Mucosa of stomach (tissue), 1 donor: Measurements from ENCODE around the gene BRIX1.

Source experiments
- H3K27me3 ChIP-seq: one replicate; pipeline ENCODE4 v1.7.0; 2013; ENCODE audit warnings: mild to moderate bottlenecking, low read length; ENCODE audit not compliant: control insufficient read depth, insufficient read depth
- H3K36me3 ChIP-seq: one replicate; pipeline ENCODE4 v1.7.0; 2013; ENCODE audit warnings: low read length; ENCODE audit not compliant: control insufficient read depth, insufficient read depth
- H3K4me1 ChIP-seq: one replicate; pipeline ENCODE4 v1.7.0; 2013; ENCODE audit warnings: mild to moderate bottlenecking, low read length; ENCODE audit not compliant: control insufficient read depth, insufficient read depth
- H3K4me3 ChIP-seq: one replicate; pipeline ENCODE4 v1.7.0; 2013; ENCODE audit warnings: low read length
- H3K9ac ChIP-seq: one replicate; pipeline ENCODE4 v1.7.0; 2013; ENCODE audit warnings: mild to moderate bottlenecking, low read length, moderate library complexity
- H3K9me3 ChIP-seq: one replicate; pipeline ENCODE4 v1.7.0; 2013; ENCODE audit warnings: mild to moderate bottlenecking, low read length, moderate library complexity; ENCODE audit not compliant: control insufficient read depth
- donor health status: Pancreatic carcinoma.

The BRIX1 gene, protein sequence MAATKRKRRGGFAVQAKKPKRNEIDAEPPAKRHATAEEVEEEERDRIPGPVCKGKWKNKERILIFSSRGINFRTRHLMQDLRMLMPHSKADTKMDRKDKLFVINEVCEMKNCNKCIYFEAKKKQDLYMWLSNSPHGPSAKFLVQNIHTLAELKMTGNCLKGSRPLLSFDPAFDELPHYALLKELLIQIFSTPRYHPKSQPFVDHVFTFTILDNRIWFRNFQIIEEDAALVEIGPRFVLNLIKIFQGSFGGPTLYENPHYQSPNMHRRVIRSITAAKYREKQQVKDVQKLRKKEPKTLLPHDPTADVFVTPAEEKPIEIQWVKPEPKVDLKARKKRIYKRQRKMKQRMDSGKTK

DNA sequence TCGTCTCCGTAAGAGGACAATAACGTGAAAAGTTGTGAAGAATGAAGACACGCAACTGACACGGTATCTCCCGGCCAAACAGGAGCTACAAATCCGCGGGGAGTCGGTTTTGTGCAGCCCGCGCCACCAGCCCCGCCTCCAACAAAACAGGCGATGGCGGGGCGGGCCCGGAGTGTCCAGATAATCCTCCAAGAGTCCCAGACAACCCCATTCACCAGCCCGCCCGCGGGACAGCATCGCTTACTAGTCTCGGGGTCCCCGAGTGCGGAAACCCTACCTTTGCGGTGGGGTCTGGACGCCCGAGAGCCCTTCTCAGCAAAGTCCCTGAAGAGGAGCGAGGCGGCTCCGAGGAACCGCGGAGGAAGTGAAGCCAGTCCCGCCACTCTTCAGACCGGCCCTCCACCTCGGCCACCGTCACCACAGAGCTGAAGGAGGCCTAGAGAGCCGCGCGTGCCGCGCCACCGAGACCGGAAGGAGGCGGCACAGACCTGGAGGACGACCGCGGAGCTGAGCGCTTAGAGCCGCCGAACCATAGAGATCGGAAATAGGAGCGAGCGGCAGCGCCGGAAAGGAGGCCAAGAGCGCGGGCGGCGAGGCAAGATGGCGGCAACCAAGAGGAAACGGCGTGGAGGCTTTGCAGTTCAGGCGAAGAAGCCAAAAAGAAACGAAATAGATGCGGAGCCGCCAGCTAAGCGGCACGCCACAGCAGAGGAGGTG, at the start of gene BRIX1, which contains the start of gene RAD1:
TSS of gene BRIX1 (plus strand) at position 573 of the 717 bp plus-strand sequence. CDS start at position 601, 28 bp downstream.
TSS of gene RAD1 (minus strand) at position 366 of the 717 bp plus-strand sequence. CDS start 612 bp downstream, outside the sequence.
- Histone ChIP-seq H3K4me1 (no peaks in the 10 kb centered on the region), H3K9ac (peak within 1 kb of the TSS; percentile 83), H3K9me3 (no peaks in the 10 kb centered on the region), H3K36me3 (peaks cover 4% of the 10 kb centered on the region), H3K4me3 (peak within 1 kb of the TSS; percentile 80), H3K27me3 (no peaks in the 10 kb centered on the region)

DNA sequence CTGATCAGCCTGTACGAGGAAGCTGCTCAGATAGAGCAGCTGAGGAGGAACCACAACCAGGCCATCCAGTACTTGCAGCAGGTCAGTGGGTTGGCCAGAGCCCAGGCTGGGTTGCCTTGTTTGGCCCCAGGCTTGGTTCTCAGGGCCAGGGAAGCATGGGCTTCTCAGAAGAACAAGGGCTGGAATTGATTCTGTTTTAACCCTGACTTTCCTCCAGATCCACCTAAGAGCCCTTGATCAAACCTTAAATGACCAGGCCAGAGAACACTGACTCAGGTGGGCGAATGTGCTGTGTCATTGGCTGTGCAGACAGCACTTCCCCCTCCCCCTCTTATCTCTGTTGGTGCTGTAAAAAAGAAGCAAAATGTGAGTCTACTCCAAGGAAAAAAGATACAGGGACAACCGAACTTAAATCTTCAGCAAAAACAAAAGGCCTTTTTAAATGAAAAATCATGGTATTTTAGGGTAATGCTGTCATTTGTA, 48.5 kb upstream of the BRIX1 start:
- Histone ChIP-seq H3K9me3 (no peaks in the 10 kb centered on the region), H3K27me3 (peaks cover 4% of the 10 kb centered on the region), H3K36me3 (no peaks in the 10 kb centered on the region), H3K4me3 (no peak overlapping the region), H3K4me1 (no peaks in the 10 kb centered on the region), H3K9ac (no peak overlapping the region)

DNA sequence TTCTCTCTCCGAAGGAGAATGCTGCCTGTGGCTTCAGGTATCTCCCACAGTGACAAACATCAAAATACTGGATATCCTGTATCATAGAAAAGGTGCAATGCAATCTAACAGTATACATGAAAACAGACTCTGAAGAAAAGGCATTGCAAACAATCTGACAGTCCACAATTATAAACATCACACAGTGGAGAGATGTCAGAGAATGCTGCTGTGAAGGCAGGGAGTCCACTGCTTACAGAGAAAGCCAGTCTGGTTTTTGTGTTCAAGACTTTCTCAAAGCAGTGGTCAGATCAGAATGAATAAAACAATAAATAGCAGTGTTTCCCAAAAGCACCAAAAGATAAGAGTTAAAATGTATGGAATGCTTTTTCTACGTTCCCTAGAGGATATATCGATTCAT, 47.9 kb upstream of the BRIX1 start:
- Histone ChIP-seq H3K36me3 (no peaks in the 10 kb centered on the region), H3K9me3 (no peaks in the 10 kb centered on the region), H3K27me3 (peaks cover 4% of the 10 kb centered on the region), H3K9ac (no peak overlapping the region), H3K4me1 (no peaks in the 10 kb centered on the region), H3K4me3 (no peak overlapping the region)

DNA sequence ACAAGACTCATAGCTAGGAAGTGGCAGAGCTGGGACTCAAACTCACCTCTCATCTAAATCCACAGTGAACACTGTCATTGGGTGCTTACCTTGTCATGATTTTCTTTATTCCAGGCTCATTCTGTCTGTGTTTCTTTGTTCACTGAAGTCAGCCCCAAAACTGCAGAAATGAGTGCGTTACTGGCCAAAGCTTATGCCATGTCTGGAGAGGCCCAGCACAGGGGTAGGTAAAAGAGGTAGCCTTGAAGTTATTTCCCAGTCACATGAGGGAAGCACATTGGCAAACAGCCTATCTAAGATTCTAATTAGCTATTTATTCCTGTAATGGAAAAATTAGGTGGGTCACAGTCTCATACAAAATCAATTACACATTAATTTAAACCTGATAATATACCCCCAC, 46.7 kb upstream of the BRIX1 start:
- H3K27me3 ChIP-seq = peaks cover 4% of the 10 kb centered on the region
- H3K9me3 ChIP-seq = no peaks in the 10 kb centered on the region
- H3K4me1 ChIP-seq = no peaks in the 10 kb centered on the region
- H3K9ac ChIP-seq = no peak overlapping the region
- H3K36me3 ChIP-seq = no peaks in the 10 kb centered on the region
- no peak overlapping the region for H3K4me3 ChIP-seq

DNA sequence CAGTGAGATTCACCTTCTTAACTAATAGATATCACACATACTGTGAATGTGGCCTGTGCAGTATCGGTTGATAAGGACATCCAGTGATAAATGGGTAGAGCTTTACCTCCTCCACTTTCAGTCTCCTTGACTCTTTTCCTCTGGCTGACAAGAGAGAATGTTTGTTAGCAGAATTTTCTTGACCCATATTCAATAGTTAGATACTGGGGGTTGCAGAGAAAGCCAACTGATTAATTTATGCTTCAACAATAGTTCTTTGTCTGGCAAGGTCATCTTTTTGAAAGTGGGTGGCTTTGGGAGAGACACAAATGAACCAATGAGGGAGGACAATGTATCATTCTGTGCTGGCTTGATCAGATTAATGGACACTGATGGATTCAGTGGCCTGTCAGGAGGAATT, 46.3 kb upstream of the BRIX1 start:
- Histone ChIP-seq H3K36me3 (no peaks in the 10 kb centered on the region), H3K27me3 (peaks cover 4% of the 10 kb centered on the region), H3K4me1 (no peaks in the 10 kb centered on the region), H3K9ac (no peak overlapping the region), H3K9me3 (no peaks in the 10 kb centered on the region), H3K4me3 (no peak overlapping the region)

DNA sequence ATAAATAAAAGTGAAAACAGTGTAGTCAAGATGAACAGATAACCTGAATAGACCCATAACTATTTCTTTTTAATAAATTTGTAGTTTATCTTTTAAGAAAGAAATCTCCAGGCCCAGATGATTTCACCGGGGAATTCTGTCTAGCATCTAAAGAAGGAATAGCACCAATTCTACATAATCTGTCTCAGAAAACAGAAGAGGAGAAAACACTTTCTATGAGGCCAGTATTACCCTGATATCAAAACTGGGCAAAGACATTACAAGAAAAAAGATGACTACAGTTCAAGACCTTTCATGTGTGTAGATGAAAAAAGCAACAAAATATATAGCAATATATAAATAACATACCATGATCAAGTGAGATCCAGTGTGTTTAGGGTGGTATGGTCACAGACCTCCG, 45.1 kb upstream of the BRIX1 start:
- Histone ChIP-seq H3K9me3 (no peaks in the 10 kb centered on the region), H3K36me3 (no peaks in the 10 kb centered on the region), H3K4me3 (no peak overlapping the region), H3K4me1 (no peaks in the 10 kb centered on the region), H3K9ac (no peak overlapping the region), H3K27me3 (peaks cover 4% of the 10 kb centered on the region)

DNA sequence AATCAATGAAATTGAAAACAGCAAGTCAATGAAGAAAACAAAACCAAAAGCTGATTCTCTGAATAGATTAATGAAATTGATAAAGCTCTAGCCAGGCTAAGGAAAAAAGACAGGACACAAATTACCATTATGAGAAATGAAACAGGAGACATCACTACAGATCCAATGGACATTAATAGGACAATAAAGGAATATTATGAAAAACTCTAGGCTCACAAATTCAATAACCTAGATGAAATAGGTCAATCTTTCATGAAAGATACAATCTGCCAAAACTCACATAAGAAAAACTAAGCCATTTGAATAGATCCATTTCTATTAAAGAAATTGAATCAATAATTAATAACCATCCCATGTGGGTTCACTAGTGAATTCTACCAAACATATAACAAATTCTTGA, 39.2 kb upstream of the BRIX1 start:
- H3K4me1 ChIP-seq = no peaks in the 10 kb centered on the region
- no peaks in the 10 kb centered on the region for H3K27me3 ChIP-seq
- H3K36me3 ChIP-seq = no peaks in the 10 kb centered on the region
- H3K4me3 ChIP-seq = no peak overlapping the region
- H3K9ac ChIP-seq = no peak overlapping the region
- H3K9me3 ChIP-seq = no peaks in the 10 kb centered on the region

DNA sequence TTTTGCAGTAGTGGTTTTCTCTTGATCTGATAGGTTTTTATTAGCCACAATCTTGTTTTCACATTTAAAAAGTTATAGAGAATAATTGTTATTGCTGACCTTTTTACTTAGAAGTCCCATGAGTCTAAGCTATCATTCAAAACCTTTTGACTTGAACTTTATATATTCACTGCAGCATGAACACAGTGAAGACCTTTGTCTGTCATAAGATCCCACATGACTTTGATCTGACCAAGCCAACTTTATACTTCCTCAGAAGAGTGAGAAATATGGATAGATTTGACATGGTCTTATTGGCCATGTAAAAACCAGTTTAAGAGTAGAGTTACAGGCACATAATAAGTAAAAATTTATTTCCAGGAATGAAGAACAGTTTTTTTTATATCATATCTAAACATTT, 34.3 kb upstream of the BRIX1 start:
- Histone ChIP-seq H3K9ac (no peak overlapping the region), H3K9me3 (no peaks in the 10 kb centered on the region), H3K4me3 (no peak overlapping the region), H3K4me1 (no peaks in the 10 kb centered on the region), H3K36me3 (no peaks in the 10 kb centered on the region), H3K27me3 (no peaks in the 10 kb centered on the region)

DNA sequence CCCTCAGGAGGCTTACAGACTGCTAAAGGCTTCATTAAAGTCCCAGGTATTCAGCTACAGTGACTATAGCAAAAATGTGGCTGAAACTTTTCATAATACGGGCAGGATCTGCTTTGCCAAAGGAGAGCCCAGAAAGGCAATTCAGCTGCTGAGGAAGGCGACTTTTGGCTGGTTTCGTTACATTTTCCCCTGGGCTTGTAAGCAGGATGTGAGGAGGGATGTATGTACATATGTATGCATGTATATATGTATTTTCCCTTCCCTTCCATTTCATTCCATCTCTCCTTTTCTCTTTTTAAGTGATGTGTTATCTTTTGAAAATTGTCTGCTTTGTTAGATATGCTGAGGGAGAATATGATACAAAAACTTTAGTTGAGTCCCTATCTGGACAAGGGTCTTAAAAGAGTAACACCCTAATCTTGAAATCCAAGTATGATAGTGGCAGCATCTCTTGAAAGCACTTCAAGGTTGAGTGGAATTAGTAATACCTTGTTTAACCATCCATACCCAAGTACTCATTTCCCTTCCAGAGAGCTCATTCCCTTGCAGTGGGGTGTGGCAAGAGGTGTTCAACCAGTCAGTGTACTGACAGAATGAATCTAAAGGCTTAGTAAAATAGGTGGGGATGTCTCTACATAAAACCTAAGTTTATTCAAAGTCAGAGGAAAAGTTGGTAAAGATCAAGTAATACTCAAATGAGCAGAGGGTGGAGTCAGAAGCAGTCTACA, 29.0 kb upstream of the BRIX1 start:
- Histone ChIP-seq H3K4me3 (no peak overlapping the region), H3K9me3 (no peaks in the 10 kb centered on the region), H3K4me1 (no peaks in the 10 kb centered on the region), H3K9ac (no peak overlapping the region), H3K36me3 (no peaks in the 10 kb centered on the region), H3K27me3 (no peaks in the 10 kb centered on the region)

DNA sequence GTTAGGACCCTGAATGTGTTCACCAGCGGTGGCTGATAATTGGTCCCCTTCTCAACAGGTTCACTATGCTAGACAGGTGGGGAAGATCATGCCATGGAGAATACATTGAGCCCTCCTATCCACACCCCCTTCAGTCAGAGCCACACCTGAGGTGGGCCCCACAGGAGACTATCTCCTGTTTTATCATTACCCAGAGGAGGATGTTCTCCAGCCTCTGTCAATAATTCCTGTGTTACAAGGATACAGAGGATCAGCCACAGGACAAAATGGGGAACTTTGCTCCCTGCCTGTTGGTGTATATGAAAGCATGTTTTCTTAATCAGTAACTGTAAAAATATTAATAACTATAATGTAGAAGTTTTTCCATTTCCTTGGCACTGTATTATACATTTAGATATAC, 26.1 kb upstream of the BRIX1 start:
- no peaks in the 10 kb centered on the region for H3K36me3 ChIP-seq
- no peak overlapping the region for H3K9ac ChIP-seq
- H3K4me1 ChIP-seq = no peaks in the 10 kb centered on the region
- H3K9me3 ChIP-seq = no peaks in the 10 kb centered on the region
- no peaks in the 10 kb centered on the region for H3K27me3 ChIP-seq
- H3K4me3 ChIP-seq = no peak overlapping the region

DNA sequence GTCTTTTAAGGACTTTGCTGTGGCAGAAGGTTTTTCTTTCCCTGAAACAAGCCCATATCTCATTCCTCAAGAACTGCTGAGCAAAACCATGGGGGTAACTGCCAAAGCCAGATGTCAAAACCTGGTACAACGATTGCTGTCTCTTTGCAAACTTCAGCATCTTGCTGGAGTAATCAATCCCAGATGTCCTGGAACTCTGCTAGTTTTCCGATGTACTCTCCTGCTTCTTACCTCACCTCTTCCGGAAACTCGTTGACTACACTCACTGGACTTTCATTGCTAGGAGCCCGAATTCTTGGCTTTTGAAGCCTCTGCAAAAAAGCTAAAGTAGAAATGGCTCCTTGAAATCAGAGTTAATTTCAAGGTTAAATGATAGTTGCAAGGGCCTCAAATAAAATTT, 23.5 kb upstream of the BRIX1 start:
- Histone ChIP-seq H3K36me3 (no peaks in the 10 kb centered on the region), H3K9ac (no peak overlapping the region), H3K4me1 (no peaks in the 10 kb centered on the region)

DNA sequence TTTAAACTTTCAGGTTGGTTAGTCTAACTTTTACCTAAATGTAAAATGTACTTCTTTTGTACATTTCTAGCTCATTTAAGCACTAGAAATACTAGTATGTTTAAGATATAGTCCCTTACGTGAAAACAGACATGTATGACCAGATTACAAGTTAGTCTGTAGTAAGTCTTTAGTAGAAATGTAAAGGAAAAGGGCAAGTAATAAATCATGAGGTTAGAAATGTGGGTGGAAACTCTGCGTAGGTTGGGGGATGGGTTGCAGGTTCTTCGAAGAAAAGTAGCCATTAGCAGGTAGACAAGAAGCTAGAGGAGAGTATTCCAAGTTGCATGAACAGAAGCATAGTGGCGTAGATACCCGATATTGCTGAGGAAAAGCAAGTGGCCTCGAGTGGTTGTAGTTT, 23.1 kb upstream of the BRIX1 start:
- Histone ChIP-seq H3K4me1 (no peaks in the 10 kb centered on the region), H3K27me3 (no peaks in the 10 kb centered on the region), H3K9ac (no peak overlapping the region), H3K4me3 (no peak overlapping the region), H3K36me3 (no peaks in the 10 kb centered on the region), H3K9me3 (no peaks in the 10 kb centered on the region)

More for the DNA sequence above, 23.5 kb upstream of the BRIX1 start:
- no peak overlapping the region for H3K4me3 ChIP-seq
- no peaks in the 10 kb centered on the region for H3K9me3 ChIP-seq
- H3K27me3 ChIP-seq = no peaks in the 10 kb centered on the region
